GM12875 (cell line): ENCODE measurements around the gene ST3GAL5.

Source experiments
- H3K4me3 ChIP-seq: one replicate; pipeline ENCODE4 v1.5.1; 2011; ENCODE audit warnings: low read depth, low read length, control low read depth
- CTCF ChIP-seq: IDR thresholded peaks from 2 replicates; pipeline ENCODE4 v1.5.1; 2011; ENCODE audit warnings: low read depth, mild to moderate bottlenecking, control low read depth, inconsistent platforms, low read length, moderate library complexity, borderline replicate concordance; ENCODE audit not compliant: insufficient read depth

ST3GAL5 gene

DNA sequence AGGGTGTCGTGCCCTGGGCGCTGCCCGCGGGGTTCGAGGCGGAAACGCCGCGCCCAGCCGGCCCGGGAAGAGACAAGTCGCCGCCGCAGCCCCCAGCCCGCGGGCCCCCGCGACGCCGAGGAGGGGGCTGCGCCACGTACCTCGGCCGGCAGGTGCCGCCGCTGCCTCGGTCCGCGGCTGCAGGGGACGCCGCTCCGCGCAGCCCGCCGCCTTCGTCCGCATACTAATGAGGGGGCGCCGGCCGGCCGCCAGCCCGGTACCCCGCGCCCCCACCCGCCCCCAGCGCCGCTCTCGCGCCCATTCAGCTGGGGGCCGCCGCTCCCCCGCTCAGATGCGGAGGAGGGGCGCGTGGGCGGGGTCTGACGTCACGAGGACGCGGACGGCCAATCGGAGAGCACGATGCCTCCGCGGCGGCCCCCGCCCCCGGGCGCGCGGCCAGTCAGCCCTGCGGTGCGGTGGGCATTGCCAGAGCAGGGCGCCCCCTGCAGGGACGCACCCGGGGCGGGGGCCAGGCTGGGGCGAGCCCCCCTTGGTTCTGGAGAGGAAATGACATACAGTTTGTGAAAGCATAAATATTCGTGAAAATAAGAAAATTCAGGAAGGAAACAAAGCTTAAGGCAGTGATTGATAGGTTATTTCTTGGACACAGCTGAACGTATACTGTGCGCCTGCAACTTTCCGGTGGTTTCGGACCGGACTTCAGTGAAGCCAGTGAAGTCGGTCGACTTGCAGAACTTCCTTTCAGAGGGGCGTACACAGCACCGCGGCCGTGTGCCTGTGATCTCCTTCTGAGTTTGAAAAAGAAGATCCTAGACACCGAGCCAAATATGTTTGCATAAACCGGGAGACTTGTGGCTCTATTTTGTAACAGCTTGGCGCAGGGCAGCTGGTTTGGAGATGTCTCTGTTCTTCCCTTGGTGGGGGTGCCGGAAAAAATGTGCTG is at the start of gene ST3GAL5:
TSS of gene ST3GAL5 (minus strand) at position 307 of the 943 bp plus-strand sequence. CDS start at position 222, 85 bp downstream.
- peak; percentile 79 for TF ChIP-seq CTCF
- H3K4me3 ChIP-seq, result peak within 1 kb of the TSS; percentile 38

GRCh38 chr2:85938456-85938855 is 49.7 kb upstream of the ST3GAL5 start:
- no peak overlapping the region for H3K4me3 ChIP-seq
- no peak for TF ChIP-seq CTCF

DNA sequence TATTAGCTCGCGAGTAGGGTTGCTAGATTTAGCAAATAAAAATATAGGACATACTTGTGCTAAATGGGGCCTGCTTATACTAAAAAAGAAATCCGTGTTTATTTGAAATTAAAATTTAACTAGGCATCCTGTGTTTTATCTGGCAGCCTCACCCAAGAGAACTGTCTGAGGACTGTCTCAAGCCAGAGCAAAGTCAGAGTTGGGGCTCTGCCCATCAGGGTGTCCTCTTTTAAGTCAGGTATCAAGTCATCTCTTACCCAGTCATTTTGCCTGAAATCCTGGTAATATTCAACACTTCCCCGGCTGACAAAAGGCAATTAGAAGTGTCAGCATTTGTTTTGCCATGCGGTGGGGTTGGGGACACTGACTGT is 48.3 kb upstream of the ST3GAL5 start:
- no peak overlapping the region for H3K4me3 ChIP-seq
- TF ChIP-seq CTCF, result no peak

- no peak overlapping the region for H3K4me3 ChIP-seq
- no peak for TF ChIP-seq CTCF
Observed at GRCh38 chr2:85936421-85937068, 47.8 kb upstream of the ST3GAL5 start.

- H3K4me3 ChIP-seq, result no peak overlapping the region
- TF ChIP-seq CTCF, result no peak
Observed at GRCh38 chr2:85935746-85936208, 47.0 kb upstream of the ST3GAL5 start.

- no peak overlapping the region for H3K4me3 ChIP-seq
Observed at GRCh38 chr2:85935170-85935745, 46.5 kb upstream of the ST3GAL5 start.

More at GRCh38 chr2:85935170-85935745, 46.5 kb upstream of the ST3GAL5 start:
- TF ChIP-seq CTCF, result no peak
